D721Med (cell line): ENCODE measurements around the gene ABHD8.
"Not testable (repeated sequence)": the region's sequence is repeated elsewhere in the genome, so short reads cannot be mapped to it uniquely, and the experiment has no call there.

ENCODE experiments used
- DNase-seq: peaks from one replicate; pipeline ENCODE4 v3.0.0; 2011; ENCODE audit warnings: low spot score; ENCODE audit not compliant: insufficient read length
- FAIRE-seq: peaks from 2 replicates; lab custom pipeline; 2011; peaks lifted over from hg19 to GRCh38; lab: Jason Lieb, UNC
- CTCF ChIP-seq: IDR thresholded peaks from 2 replicates; pipeline ENCODE4 v1.5.1; 2012; ENCODE audit warnings: mild to moderate bottlenecking, control low read depth; ENCODE audit not compliant: insufficient read depth; ENCODE audit errors: missing control alignments

Gene ABHD8

GRCh38 chr19:17303940-17304267 lies 679 bp upstream of the ABHD8 start:
- FAIRE-seq (no peak), DNase-seq (no peak)

DNA sequence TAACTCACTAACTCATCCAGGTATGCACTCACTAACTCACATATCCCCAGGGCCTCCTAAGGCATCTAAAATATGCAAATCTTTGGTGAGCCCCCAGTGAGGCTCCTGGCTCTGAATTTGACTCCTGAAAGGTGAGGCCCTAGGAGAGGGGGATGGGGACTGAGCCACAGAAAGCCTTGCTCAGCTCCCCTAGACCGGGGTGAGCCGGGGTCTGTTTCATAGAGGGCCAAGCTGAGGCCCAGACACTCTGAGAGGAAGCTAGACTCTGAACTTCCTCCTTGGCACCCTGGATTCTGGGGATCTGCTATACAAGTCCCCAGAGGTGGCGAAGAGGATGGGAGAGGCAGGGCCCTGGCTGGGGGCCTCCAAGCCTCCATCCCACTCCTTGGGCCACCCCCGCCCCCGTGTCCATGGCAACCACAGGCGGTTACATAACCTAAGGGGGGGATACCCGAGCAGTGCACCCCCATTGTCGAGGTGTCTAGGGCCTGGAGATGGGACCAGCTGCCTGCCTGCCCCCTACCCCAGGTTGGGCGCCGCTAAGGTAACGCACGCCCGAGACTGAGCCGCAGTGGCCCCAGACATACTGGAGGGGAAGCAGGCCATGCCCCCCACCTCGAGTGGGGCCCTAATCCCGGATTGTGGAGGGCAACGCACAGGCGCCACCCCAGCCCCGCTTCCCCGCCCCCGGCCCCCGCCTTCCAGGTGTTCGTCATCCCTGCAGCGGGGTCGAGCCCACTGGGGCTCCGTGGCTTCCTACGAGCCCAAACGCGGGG lies 646 bp downstream of the ABHD8 start:
- TF ChIP-seq CTCF, result no peak
- FAIRE-seq, result no peak

More at GRCh38 chr19:17303940-17304267, 679 bp upstream of the ABHD8 start:
- TF ChIP-seq CTCF, result no peak

DNA sequence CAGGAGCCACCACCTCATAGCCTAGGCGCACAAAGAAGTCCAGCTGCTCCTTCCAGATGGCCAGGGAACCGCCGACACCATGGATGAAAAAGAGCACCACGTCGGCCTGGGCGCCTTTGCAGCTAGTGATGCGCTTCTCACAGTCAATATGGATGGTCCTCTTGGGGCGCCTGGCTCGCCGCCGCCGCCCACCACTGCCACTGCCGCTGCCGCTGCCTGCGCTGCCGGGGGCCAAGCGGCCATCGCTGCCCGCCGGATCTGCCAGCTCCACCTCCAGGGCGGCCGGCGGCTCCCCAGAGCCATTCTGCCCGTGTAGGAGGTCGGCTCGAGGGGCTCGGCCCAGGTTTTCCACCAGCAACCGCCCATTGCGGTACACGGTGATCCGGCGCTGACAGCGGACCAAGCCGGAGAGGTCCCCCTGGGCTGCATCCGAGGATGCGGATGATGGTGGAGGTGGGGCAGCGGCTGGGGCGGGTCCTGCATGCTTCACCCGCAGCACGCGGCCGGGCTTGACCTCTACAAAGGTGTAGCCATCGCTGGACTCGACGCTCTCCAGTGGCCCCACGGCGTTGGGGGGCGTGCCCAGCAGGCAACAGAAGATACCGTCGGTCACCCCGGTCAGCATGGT lies 2.1 kb downstream of the ABHD8 start:
- FAIRE-seq (no peak), DNase-seq (no peak)
- TF ChIP-seq CTCF, result no peak

More for the DNA sequence above, 646 bp downstream of the ABHD8 start:
- no peak for DNase-seq

- no peak for TF ChIP-seq CTCF
- no peak for FAIRE-seq
- no peak for DNase-seq
Observed at GRCh38 chr19:17296976-17297375, 6.2 kb downstream of the ABHD8 start.

- no peak for TF ChIP-seq CTCF
- no peak for DNase-seq
- FAIRE-seq, result no peak
Observed at GRCh38 chr19:17296273-17296672, 7.0 kb downstream of the ABHD8 start.

- FAIRE-seq, DNase-seq: not testable (repeated sequence)
Observed at GRCh38 chr19:17295551-17295950, 7.7 kb downstream of the ABHD8 start.

- no peak for DNase-seq
- FAIRE-seq, result no peak
- no peak for TF ChIP-seq CTCF
Observed at GRCh38 chr19:17294051-17294891, 9.0 kb downstream of the ABHD8 start.
